Measurements from ENCODE around the gene LIN37. TPM values are rescaled to one million over a fixed set of nuclear protein-coding genes. Genes with fewer than 3 reads are reported as not detected.

The LIN37 gene
- total RNA-seq, 1 experiment from 2014 or later: 6.4 TPM

- POLR2A ChIA-PET: interaction anchor here (0.9 to 1.3 kb wide), 4 partner anchors 11 to 102 kb away, joined by 3 to 6 read pairs (median 4); partner anchors contain the start of genes HSPB6 and KMT2B
- H3K4me3 Mint-ChIP-seq: peak overlapping the region; percentile 98
- H3K27ac Mint-ChIP-seq: peak overlapping the region; percentile 99
- DNase-seq (ENCODE audit: low spot score): no peak
- peaks cover 27% of the 10 kb centered on the region for H3K4me1 Mint-ChIP-seq
- H3K9me3 Mint-ChIP-seq: no peaks in the 10 kb centered on the region
- ATAC-seq: no peak
- CTCF ChIA-PET: interaction anchor here (0.9 to 2.0 kb wide), 9 partner anchors 10 to 308 kb away, joined by 3 to 41 read pairs (median 5); partner anchors contain the start of genes HSPB6, PROSER3 and THAP8
- H3K27me3 Mint-ChIP-seq (ENCODE audit: low read depth): no peaks in the 10 kb centered on the region
- H3K36me3 Mint-ChIP-seq: peaks cover 6% of the 10 kb centered on the region; the same call in 1 of the 2 replicates
- TF ChIP-seq NR1H2 (CRISPR knock-in tag; IDR thresholded peaks at IDR 0.05): no peak
- TF ChIP-seq ZNF232 (CRISPR knock-in tag; IDR thresholded peaks at IDR 0.05): no peak
- no peak for TF ChIP-seq MLX (CRISPR knock-in tag; IDR thresholded peaks at IDR 0.05)
- no peak for TF ChIP-seq ATF3 (CRISPR knock-in tag; conservative IDR thresholded peaks at IDR 0.05)
- TF ChIP-seq SMAD3 (CRISPR knock-in tag; IDR thresholded peaks at IDR 0.05; ENCODE audit: borderline replicate concordance): no peak
- TF ChIP-seq ARID4B (CRISPR knock-in tag; IDR thresholded peaks at IDR 0.05; ENCODE audit: borderline replicate concordance): no peak
- no peak for TF ChIP-seq RORB (CRISPR knock-in tag; IDR thresholded peaks at IDR 0.05)
- TF ChIP-seq SP1 (CRISPR knock-in tag; conservative IDR thresholded peaks at IDR 0.05): no peak
- no peak for TF ChIP-seq AFF4 (CRISPR knock-in tag; IDR thresholded peaks at IDR 0.05; ENCODE audit: borderline replicate concordance)
- TF ChIP-seq ETV6 (CRISPR knock-in tag; IDR thresholded peaks at IDR 0.05): no peak
- TF ChIP-seq RELA (CRISPR knock-in tag; IDR thresholded peaks at IDR 0.05; ENCODE audit: borderline replicate concordance): no peak
- TF ChIP-seq CTCF (IDR thresholded peaks at IDR 0.05): no peak
- TF ChIP-seq, protein P1, sequence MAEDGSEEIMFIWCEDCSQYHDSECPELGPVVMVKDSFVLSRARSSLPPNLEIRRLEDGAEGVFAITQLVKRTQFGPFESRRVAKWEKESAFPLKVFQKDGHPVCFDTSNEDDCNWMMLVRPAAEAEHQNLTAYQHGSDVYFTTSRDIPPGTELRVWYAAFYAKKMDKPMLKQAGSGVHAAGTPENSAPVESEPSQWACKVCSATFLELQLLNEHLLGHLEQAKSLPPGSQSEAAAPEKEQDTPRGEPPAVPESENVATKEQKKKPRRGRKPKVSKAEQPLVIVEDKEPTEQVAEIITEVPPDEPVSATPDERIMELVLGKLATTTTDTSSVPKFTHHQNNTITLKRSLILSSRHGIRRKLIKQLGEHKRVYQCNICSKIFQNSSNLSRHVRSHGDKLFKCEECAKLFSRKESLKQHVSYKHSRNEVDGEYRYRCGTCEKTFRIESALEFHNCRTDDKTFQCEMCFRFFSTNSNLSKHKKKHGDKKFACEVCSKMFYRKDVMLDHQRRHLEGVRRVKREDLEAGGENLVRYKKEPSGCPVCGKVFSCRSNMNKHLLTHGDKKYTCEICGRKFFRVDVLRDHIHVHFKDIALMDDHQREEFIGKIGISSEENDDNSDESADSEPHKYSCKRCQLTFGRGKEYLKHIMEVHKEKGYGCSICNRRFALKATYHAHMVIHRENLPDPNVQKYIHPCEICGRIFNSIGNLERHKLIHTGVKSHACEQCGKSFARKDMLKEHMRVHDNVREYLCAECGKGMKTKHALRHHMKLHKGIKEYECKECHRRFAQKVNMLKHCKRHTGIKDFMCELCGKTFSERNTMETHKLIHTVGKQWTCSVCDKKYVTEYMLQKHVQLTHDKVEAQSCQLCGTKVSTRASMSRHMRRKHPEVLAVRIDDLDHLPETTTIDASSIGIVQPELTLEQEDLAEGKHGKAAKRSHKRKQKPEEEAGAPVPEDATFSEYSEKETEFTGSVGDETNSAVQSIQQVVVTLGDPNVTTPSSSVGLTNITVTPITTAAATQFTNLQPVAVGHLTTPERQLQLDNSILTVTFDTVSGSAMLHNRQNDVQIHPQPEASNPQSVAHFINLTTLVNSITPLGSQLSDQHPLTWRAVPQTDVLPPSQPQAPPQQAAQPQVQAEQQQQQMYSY (CRISPR knock-in tag; IDR thresholded peaks at IDR 0.05): no peak
- no peak for TF ChIP-seq ZNF281 (CRISPR knock-in tag; IDR thresholded peaks at IDR 0.05)
- TF ChIP-seq IRF1 (CRISPR knock-in tag; IDR thresholded peaks at IDR 0.05): no peak
- TF ChIP-seq OVOL2 (CRISPR knock-in tag; IDR thresholded peaks at IDR 0.05; ENCODE audit: borderline replicate concordance): no peak
- no peak for TF ChIP-seq PRRX2 (CRISPR knock-in tag; IDR thresholded peaks at IDR 0.05)
- TF ChIP-seq CBFB (CRISPR knock-in tag; IDR thresholded peaks at IDR 0.05; ENCODE audit: low read depth): no peak
- TF ChIP-seq JUN (CRISPR knock-in tag; IDR thresholded peaks at IDR 0.05): no peak
- no peak for TF ChIP-seq NFYB (CRISPR knock-in tag; conservative IDR thresholded peaks at IDR 0.05; ENCODE audit: low read depth)
Observed at GRCh38 chr19:35746087-35746462, 2.3 kb upstream of the LIN37 start.
